Activated naive CD4-positive, alpha-beta T cell treated with anti-CD3 and anti-CD28 coated beads for 36 hours (primary cell): ENCODE results near the gene KPNA2. TPM values are rescaled to one million over a fixed set of nuclear protein-coding genes. Genes with fewer than 3 reads are reported as not detected.
A peak's percentile ranks its signal among the peaks of the same experiment; 100 is the strongest.
"Not testable (repeated sequence)": the region's sequence is repeated elsewhere in the genome, so short reads cannot be mapped to it uniquely, and the experiment has no call there.

ENCODE experiments used
- CTCF ChIA-PET: fragments of 350-600 bp; sonication (Branson Sonifier 250); formaldehyde crosslinking; loops from one replicate; lab custom pipeline; 2021; ENCODE audit warnings: antibody characterized with exemption; lab: Charles Lee
- DNase-seq: peaks from one replicate; pipeline ENCODE4 v3.0.0-alpha.2; 2020
- H3K27ac Mint-ChIP-seq: one replicate; pipeline ENCODE4 v1.8.0; 2021; ENCODE audit warnings: mild to moderate bottlenecking, mixed read lengths
- H3K27me3 Mint-ChIP-seq: one replicate; pipeline ENCODE4 v1.8.0; 2021; ENCODE audit warnings: low read depth, mixed read lengths
- H3K36me3 Mint-ChIP-seq: one replicate; pipeline ENCODE4 v1.8.0; 2021; ENCODE audit warnings: low read depth, mixed read lengths
- H3K4me1 Mint-ChIP-seq: one replicate; pipeline ENCODE4 v1.8.0; 2021; ENCODE audit warnings: low read depth, mixed read lengths
- H3K4me3 Mint-ChIP-seq: one replicate; pipeline ENCODE4 v1.8.0; 2021; ENCODE audit warnings: mild to moderate bottlenecking, moderate library complexity, mixed read lengths
- H3K9me3 Mint-ChIP-seq: one replicate; pipeline ENCODE4 v1.8.0; 2021; ENCODE audit warnings: mixed read lengths
- intact Hi-C: fragments of 100-400 bp; cut with micrococcal nuclease; formaldehyde crosslinking; loops from one replicate; pipeline ENCODE4 v1.15.1; 2023
- total RNA-seq, 2 experiments: library from RNA; stranded (reverse); gene quantifications; one replicate each; pipeline ENCODE4 v1.2.3, GENCODE V29; 2021

KPNA2 gene
- total RNA-seq, 2 experiments from 2014 or later, result 186 to 203 TPM

- DNase-seq, H3K36me3 Mint-ChIP-seq, H3K27me3 Mint-ChIP-seq, H3K9me3 Mint-ChIP-seq: not testable (repeated sequence)
- Mint-ChIP-seq H3K4me1 (peaks cover 11% of the 10 kb centered on the region), H3K4me3 (peak overlapping the region; percentile 77), H3K27ac (peak overlapping the region; percentile 94)
- CTCF ChIA-PET, result interaction anchor here (0.6 to 1.7 kb wide), 3 partner anchors 10 to 594 kb away, joined by 3 to 18 read pairs (median 3); no protein-coding TSS in a partner anchor
- intact Hi-C loops, result loop anchor here (1.0 to 5.0 kb wide), 4 partner anchors 15 to 643 kb away; partner anchors contain the start of genes BPTF, KPNA2 and PITPNC1
These were observed 14.7 kb upstream of the KPNA2 start for GRCh38 chr17:68020791-68021190.

GRCh38 chr17:68021963-68022362, 13.6 kb upstream of the KPNA2 start:
- Mint-ChIP-seq H3K4me3 (no peak overlapping the region), H3K4me1 (peaks cover 11% of the 10 kb centered on the region), H3K27ac (no peak overlapping the region), H3K36me3 (peaks cover 3% of the 10 kb centered on the region), H3K27me3 (peaks cover 2% of the 10 kb centered on the region), H3K9me3 (no peaks in the 10 kb centered on the region)
- intact Hi-C loops, result loop anchor here (5.0 kb wide), 1 partner anchor 645 kb away; the partner anchor contains the start of gene PITPNC1
- no peak for DNase-seq
- CTCF ChIA-PET, result interaction anchor here (0.9 to 1.2 kb wide), 3 partner anchors 27 to 62 kb away, joined by 3 read pairs; no protein-coding TSS in a partner anchor

GRCh38 chr17:68022547-68022946, 13.0 kb upstream of the KPNA2 start:
- H3K27ac Mint-ChIP-seq, H3K36me3 Mint-ChIP-seq, DNase-seq, H3K27me3 Mint-ChIP-seq, H3K9me3 Mint-ChIP-seq, H3K4me3 Mint-ChIP-seq: not testable (repeated sequence)
- H3K4me1 Mint-ChIP-seq, result peaks cover 11% of the 10 kb centered on the region
- intact Hi-C loops, result loop anchor here (5.0 kb wide), 1 partner anchor 645 kb away; the partner anchor contains the start of gene PITPNC1
- CTCF ChIA-PET, result interaction anchor here (0.9 to 1.2 kb wide), 2 partner anchors 28 to 61 kb away, joined by 3 read pairs; no protein-coding TSS in a partner anchor

GRCh38 chr17:68029512-68030215, 5.9 kb upstream of the KPNA2 start:
- CTCF ChIA-PET, result interaction anchor here (0.7 kb wide), 1 partner anchor 923 kb away, joined by 3 read pairs; no protein-coding TSS in a partner anchor
- H3K4me3 Mint-ChIP-seq, result no peak overlapping the region
- no peaks in the 10 kb centered on the region for H3K4me1 Mint-ChIP-seq
- no peak overlapping the region for H3K27ac Mint-ChIP-seq
- no peaks in the 10 kb centered on the region for H3K36me3 Mint-ChIP-seq
- no peaks in the 10 kb centered on the region for H3K9me3 Mint-ChIP-seq
- no peaks in the 10 kb centered on the region for H3K27me3 Mint-ChIP-seq
- DNase-seq, result no peak
- intact Hi-C loops, result no loop called here

GRCh38 chr17:68033636-68034451, 1.7 kb upstream of the KPNA2 start:
- Mint-ChIP-seq H3K4me1 (peaks cover 16% of the 10 kb centered on the region), H3K36me3 (peaks cover 21% of the 10 kb centered on the region), H3K27me3 (no peaks in the 10 kb centered on the region), H3K4me3 (no peak overlapping the region), H3K27ac (no peak overlapping the region), H3K9me3 (no peaks in the 10 kb centered on the region)
- CTCF ChIA-PET, result interaction anchor here (1.5 kb wide), 1 partner anchor 23 kb away, joined by 4 read pairs; no protein-coding TSS in a partner anchor
- DNase-seq, result no peak
- intact Hi-C loops, result loop anchor here (2.0 kb wide), 3 partner anchors 67 to 215 kb away; partner anchors contain the start of genes AMZ2 and BPTF

- H3K27me3 Mint-ChIP-seq, result no peaks in the 10 kb centered on the region
- H3K27ac Mint-ChIP-seq, result no peak overlapping the region
- intact Hi-C loops, result loop anchor here (2.0 kb wide), 3 partner anchors 66 to 214 kb away; partner anchors contain the start of genes AMZ2 and BPTF
- DNase-seq, result no peak
- peaks cover 24% of the 10 kb centered on the region for H3K36me3 Mint-ChIP-seq
- CTCF ChIA-PET, result no interaction called here
- peaks cover 19% of the 10 kb centered on the region for H3K4me1 Mint-ChIP-seq
- H3K4me3 Mint-ChIP-seq, result no peak overlapping the region
- H3K9me3 Mint-ChIP-seq, result no peaks in the 10 kb centered on the region
These were observed 1.1 kb upstream of the KPNA2 start for GRCh38 chr17:68034452-68034776.

GRCh38 chr17:68035131-68035522, 408 bp upstream of the KPNA2 start:
- CTCF ChIA-PET, result interaction anchor here (0.6 to 2.0 kb wide), 2 partner anchors 15 to 23 kb away, joined by 4 to 8 read pairs; no protein-coding TSS in a partner anchor
- H3K4me3 Mint-ChIP-seq, result peak overlapping the region; percentile 94
- peak; percentile 93 for DNase-seq
- H3K9me3 Mint-ChIP-seq, result no peaks in the 10 kb centered on the region
- peak overlapping the region; percentile 96 for H3K27ac Mint-ChIP-seq
- intact Hi-C loops, result loop anchor here (1.0 to 5.0 kb wide), 8 partner anchors 15 to 477 kb away; partner anchors contain the start of genes AMZ2, BPTF, PRKAR1A and WIPI1
- no peaks in the 10 kb centered on the region for H3K27me3 Mint-ChIP-seq
- peaks cover 19% of the 10 kb centered on the region for H3K4me1 Mint-ChIP-seq
- peaks cover 28% of the 10 kb centered on the region for H3K36me3 Mint-ChIP-seq

GRCh38 chr17:68036304-68037147, 991 bp downstream of the KPNA2 start:
- intact Hi-C loops, result loop anchor here (1.0 to 5.0 kb wide), 3 partner anchors 73 to 476 kb away; partner anchors contain the start of genes NOL11 and PRKAR1A
- CTCF ChIA-PET, result interaction anchor here (1.1 to 2.0 kb wide), 2 partner anchors 17 to 21 kb away, joined by 4 to 6 read pairs; no protein-coding TSS in a partner anchor
- Mint-ChIP-seq H3K9me3 (no peaks in the 10 kb centered on the region), H3K4me3 (peak overlapping the region; percentile 94), H3K27me3 (no peaks in the 10 kb centered on the region), H3K36me3 (peaks cover 33% of the 10 kb centered on the region), H3K4me1 (peaks cover 19% of the 10 kb centered on the region), H3K27ac (peak overlapping the region; percentile 96)
- DNase-seq, result no peak

- intact Hi-C loops, result no loop called here
- CTCF ChIA-PET, result no interaction called here
- Mint-ChIP-seq H3K4me1 (no peaks in the 10 kb centered on the region), H3K4me3 (no peak overlapping the region), H3K36me3 (peaks cover 45% of the 10 kb centered on the region), H3K27me3 (no peaks in the 10 kb centered on the region), H3K9me3 (no peaks in the 10 kb centered on the region), H3K27ac (no peak overlapping the region)
- no peak for DNase-seq
These were observed 11.8 kb downstream of the KPNA2 start for GRCh38 chr17:68047153-68047846.

GRCh38 chr17:68047890-68048542, 12.5 kb downstream of the KPNA2 start:
- H3K4me1 Mint-ChIP-seq, CTCF ChIA-PET, DNase-seq, H3K4me3 Mint-ChIP-seq, H3K27ac Mint-ChIP-seq, H3K9me3 Mint-ChIP-seq, H3K27me3 Mint-ChIP-seq, intact Hi-C loops: not testable (repeated sequence)
- H3K36me3 Mint-ChIP-seq, result peaks cover 40% of the 10 kb centered on the region
